HL-60 (cell line): ENCODE measurements around the gene WFDC13. TPM values are rescaled to one million over a fixed set of nuclear protein-coding genes. Genes with fewer than 3 reads are reported as not detected.

Source experiments
- DNase-seq, 2 experiments: peaks; one replicate each; pipeline ENCODE4 v3.0.0-alpha.2; 2010 to 2020; ENCODE audit warnings: low read depth in 1 of 2, low spot score in 1 of 2
- H3K27ac ChIP-seq: fragments of 250-450 bp; sonication (Bioruptor Pico); replicated peaks from 2 replicates; pipeline ENCODE4 v1.5.1; 2020; ENCODE audit warnings: mild to moderate bottlenecking, moderate library complexity
- H3K27me3 ChIP-seq: fragments of 250-450 bp; sonication (Bioruptor Pico); 2 replicates; pipeline ENCODE4 v1.5.1; 2021; ENCODE audit warnings: mild to moderate bottlenecking, moderate library complexity; ENCODE audit not compliant: insufficient read depth, poor library complexity, severe bottlenecking
- H3K4me3 ChIP-seq: replicated peaks from 2 replicates; pipeline ENCODE4 v1.5.1; 2011; ENCODE audit warnings: mild to moderate bottlenecking, control low read depth, low read length; ENCODE audit not compliant: insufficient read depth
- GABPA ChIP-seq: IDR thresholded peaks from 2 replicates; pipeline ENCODE4 v1.6.1; 2012; ENCODE audit warnings: low read depth
- POLR2AphosphoS5 ChIP-seq: IDR thresholded peaks from 2 replicates; pipeline ENCODE4 v1.6.1; 2012; ENCODE audit warnings: low read depth
- REST ChIP-seq: IDR thresholded peaks from 2 replicates; pipeline ENCODE4 v1.6.1; 2012; ENCODE audit warnings: low read depth; ENCODE audit not compliant: insufficient replicate concordance
- SPI1 ChIP-seq: IDR thresholded peaks from 2 replicates; pipeline ENCODE4 v1.6.1; 2012; ENCODE audit warnings: low read depth, mild to moderate bottlenecking, borderline replicate concordance
- microRNA-seq: library from miRNA; unstranded; fragments of <30 nt; microRNA quantifications from one replicate; pipeline ENCODE4, GENCODE V29; 2018
- TF ChIP-seq, protein P1 (sequence below): IDR thresholded peaks from one replicate; pipeline ENCODE4 v1.5.1; 2011; ENCODE audit warnings: low read length, control low read depth, inconsistent platforms; ENCODE audit not compliant: insufficient read depth

Gene WFDC13

GRCh38 chr20:45751721-45752120 is 49.9 kb downstream of the WFDC13 start:
- no peak overlapping the region for H3K4me3 ChIP-seq
- peaks cover 9% of the 10 kb centered on the region for H3K27me3 ChIP-seq
- no peak for DNase-seq
- no peak for TF ChIP-seq GABPA
- TF ChIP-seq REST: no peak
- TF ChIP-seq, protein P1, sequence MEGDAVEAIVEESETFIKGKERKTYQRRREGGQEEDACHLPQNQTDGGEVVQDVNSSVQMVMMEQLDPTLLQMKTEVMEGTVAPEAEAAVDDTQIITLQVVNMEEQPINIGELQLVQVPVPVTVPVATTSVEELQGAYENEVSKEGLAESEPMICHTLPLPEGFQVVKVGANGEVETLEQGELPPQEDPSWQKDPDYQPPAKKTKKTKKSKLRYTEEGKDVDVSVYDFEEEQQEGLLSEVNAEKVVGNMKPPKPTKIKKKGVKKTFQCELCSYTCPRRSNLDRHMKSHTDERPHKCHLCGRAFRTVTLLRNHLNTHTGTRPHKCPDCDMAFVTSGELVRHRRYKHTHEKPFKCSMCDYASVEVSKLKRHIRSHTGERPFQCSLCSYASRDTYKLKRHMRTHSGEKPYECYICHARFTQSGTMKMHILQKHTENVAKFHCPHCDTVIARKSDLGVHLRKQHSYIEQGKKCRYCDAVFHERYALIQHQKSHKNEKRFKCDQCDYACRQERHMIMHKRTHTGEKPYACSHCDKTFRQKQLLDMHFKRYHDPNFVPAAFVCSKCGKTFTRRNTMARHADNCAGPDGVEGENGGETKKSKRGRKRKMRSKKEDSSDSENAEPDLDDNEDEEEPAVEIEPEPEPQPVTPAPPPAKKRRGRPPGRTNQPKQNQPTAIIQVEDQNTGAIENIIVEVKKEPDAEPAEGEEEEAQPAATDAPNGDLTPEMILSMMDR: no peak
- no peak for TF ChIP-seq SPI1
- no peak for TF ChIP-seq POLR2AphosphoS5
- no peak overlapping the region for H3K27ac ChIP-seq

- peaks cover 7% of the 10 kb centered on the region for H3K27me3 ChIP-seq
- no peak overlapping the region for H3K4me3 ChIP-seq
- H3K27ac ChIP-seq: no peak overlapping the region
- DNase-seq: no peak
- TF ChIP-seq, protein P1: no peak
- no peak for TF ChIP-seq REST
- no peak for TF ChIP-seq POLR2AphosphoS5
These were observed 50.9 kb downstream of the WFDC13 start for GRCh38 chr20:45752746-45753145.

GRCh38 chr20:45758096-45758495 is 56.3 kb downstream of the WFDC13 start:
- H3K27ac ChIP-seq: no peak overlapping the region
- TF ChIP-seq GABPA: no peak
- TF ChIP-seq SPI1: no peak
- no peak for TF ChIP-seq REST
- TF ChIP-seq, protein P1: no peak
- TF ChIP-seq POLR2AphosphoS5: no peak
- H3K27me3 ChIP-seq: no peaks in the 10 kb centered on the region
- no peak overlapping the region for H3K4me3 ChIP-seq
- DNase-seq: no peak

Small RNA genes within 50 kb of the gene (microRNA-seq; reads per million reads assigned to microRNA genes)
- not detected for gene MIR3617
